ENCODE measurements around the gene NCOA1.
A peak's percentile ranks its signal among the peaks of the same experiment; 100 is the strongest.
"Not testable (repeated sequence)": the region's sequence is repeated elsewhere in the genome, so short reads cannot be mapped to it uniquely, and the experiment has no call there.

The NCOA1 gene

DNA sequence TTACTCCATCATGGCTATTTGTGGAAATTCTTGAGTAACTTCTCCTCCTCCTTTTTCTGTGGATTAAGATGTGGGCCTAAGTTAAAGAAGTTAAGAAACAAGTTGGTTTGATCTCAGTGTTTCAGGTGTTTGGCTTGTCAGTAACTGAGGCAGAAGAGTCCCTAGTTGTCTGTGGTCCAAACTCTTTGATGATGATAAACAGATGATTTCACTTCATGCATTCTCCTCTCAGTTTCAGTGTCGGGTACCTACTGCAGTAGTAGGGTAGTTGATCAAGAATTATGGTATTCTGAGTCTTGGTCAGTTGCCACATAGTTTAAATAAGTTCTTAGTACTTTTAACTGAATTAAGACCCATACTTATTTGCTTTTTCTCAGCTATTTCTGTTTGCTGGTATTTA is 85.6 kb downstream of the NCOA1 start:
- no peak for DNase-seq

DNA sequence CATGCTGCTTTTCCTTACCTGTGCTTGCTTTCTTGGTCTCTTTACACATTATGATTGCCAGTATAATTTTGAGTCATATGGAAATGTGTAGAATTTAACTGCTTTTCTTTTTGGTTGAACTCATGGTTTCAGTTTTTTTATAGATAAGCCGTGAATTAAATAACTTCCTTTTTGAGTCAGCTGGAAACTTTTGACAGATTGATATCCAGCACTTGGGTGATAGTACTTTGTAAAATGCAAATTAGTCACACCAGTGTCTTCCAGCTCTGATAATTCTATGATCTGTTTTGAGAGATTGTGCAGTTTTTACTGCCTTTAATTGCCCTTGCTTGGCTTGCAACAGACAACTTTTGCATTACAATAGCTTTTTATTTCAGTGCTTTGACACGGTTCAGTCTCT is 86.4 kb downstream of the NCOA1 start:
- peak; percentile 33 to 67 for DNase-seq
- no peak for TF ChIP-seq POLR2A (IDR thresholded peaks at IDR 0.05; ENCODE audit: low read length)
- no peak for TF ChIP-seq GATA1 (IDR thresholded peaks at IDR 0.05; ENCODE audit: low read depth, low read length)

More for the DNA sequence above, 85.6 kb downstream of the NCOA1 start:
- TF ChIP-seq POLR2A (IDR thresholded peaks at IDR 0.05; ENCODE audit: low read length) (no peak), GATA1 (IDR thresholded peaks at IDR 0.05; ENCODE audit: low read depth, low read length) (no peak)

DNA sequence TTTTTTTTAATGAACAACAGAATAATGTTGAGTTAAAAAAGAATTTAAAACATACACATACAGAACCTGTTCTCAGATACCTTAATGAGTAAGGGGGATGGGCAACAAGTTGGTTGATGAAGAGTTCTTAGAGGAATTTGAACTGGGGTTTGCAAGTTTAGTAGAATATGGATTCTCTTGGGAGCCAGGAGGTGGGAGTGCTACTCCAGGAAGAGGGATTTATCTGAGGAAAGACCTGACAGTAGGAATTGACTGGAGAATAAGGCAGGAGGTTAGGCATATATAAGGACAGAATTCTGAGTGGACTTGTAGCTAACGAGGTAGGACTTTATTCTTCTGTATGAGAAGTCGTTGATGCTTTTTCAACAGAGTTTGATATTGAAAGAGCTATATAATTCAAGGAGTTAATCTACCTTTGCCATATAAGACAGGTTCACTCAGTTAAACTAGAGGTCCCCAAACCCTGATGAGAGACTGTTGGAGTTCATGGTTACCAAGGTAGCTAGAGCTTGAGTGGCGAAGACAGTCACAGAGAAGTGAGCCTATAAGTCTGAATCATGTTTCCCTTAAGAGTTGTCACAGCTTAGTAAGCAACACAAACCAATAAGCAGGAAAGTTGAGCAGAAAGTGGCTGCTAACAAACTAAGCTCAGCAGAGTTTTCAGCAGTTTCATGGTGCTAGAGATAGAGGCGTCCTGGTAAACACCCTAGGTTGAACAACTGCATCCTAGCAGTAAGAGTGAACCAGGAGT is 88.2 kb downstream of the NCOA1 start:
- TF ChIP-seq GATA1 (IDR thresholded peaks at IDR 0.05; ENCODE audit: low read depth, low read length) = no peak
- no peak for TF ChIP-seq POLR2A (IDR thresholded peaks at IDR 0.05; ENCODE audit: low read length)
- peak in 1 of 2 experiments; percentile 10 for DNase-seq

DNA sequence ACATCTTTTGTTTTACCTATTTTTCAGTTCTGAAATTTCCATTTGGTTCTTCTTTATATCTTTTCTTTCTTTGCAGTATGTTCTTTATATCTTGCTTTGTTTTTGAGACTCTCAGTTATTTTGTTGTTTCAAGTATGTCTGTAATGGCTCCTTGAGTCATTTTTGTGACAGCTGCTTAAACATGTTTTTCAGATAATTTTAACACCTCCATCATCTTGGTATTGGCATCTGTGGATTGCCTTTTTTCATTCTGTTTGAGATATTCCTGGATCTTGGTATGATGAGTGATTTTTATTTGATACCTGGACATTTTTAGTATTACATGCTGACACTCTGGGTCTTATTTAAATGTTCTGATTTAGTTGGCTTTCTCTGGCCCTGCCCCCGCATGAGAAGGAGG is 89.5 kb downstream of the NCOA1 start:
- TF ChIP-seq POLR2A (IDR thresholded peaks at IDR 0.05; ENCODE audit: low read length) (no peak), GATA1 (IDR thresholded peaks at IDR 0.05; ENCODE audit: low read depth, low read length) (no peak)
- DNase-seq = no peak

DNA sequence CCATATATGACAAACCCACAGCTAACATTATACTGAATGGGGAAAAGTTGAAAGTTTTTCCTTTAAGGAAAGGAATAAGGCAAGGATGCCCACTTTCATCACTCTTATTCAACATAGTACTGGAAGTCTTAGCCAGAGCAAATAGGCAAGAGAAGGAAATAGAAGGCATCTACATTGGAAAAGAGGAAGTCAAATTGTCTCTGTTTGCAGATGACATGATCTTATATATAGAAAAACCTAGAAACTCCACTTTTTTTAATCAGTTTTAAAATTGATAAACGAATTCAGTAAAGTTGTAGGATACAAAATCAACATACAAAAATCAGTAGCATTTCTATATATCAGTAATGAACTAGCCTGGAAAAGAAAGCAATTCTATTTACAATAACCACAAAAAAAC is 90.9 kb downstream of the NCOA1 start:
- not testable (repeated sequence) for DNase-seq

DNA sequence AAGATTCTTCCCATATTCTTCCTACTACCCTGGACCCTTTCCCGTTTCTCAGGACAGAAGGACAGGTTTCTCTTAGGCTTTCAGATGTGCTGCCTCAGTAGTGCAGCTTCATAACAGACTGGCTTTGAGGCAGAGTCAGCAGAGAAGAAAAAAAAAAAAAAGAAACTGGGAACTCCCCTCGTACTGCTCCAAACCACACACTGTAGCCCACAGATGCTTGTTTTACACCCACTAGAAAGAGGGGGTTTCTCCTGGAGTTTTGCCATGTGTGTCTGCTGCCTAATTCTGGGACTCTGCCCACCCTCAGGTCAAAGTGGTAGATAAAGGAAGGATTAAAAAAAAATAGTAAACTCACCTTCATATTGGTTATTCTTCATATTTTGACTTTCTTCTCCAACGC is 95.9 kb downstream of the NCOA1 start:
- no peak for DNase-seq
- TF ChIP-seq POLR2A (IDR thresholded peaks at IDR 0.05; ENCODE audit: low read length) (no peak), GATA1 (IDR thresholded peaks at IDR 0.05; ENCODE audit: low read depth, low read length) (no peak)

DNA sequence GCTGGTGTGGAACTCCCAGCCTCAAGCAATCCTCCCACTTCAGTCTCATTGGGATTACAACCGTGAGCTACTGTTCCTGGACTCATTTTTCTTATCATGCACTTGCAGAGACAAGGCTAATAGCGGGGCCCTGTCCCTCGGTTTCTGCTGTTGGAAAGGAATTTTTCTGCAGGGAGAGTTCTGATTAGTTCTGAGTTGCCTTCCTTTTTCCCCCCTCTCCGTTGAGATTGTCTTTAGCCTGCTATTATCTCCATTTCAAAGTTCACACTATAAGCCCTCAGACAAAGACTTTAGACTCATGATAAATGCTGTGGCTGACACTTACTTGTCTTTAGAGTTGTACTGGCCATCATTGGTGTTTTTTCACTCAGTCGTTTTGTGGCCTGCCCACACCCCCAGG is 97.2 kb downstream of the NCOA1 start:
- TF ChIP-seq GATA1 (IDR thresholded peaks at IDR 0.05; ENCODE audit: low read depth, low read length) (no peak), POLR2A (IDR thresholded peaks at IDR 0.05; ENCODE audit: low read length) (no peak)
- no peak for DNase-seq

DNA sequence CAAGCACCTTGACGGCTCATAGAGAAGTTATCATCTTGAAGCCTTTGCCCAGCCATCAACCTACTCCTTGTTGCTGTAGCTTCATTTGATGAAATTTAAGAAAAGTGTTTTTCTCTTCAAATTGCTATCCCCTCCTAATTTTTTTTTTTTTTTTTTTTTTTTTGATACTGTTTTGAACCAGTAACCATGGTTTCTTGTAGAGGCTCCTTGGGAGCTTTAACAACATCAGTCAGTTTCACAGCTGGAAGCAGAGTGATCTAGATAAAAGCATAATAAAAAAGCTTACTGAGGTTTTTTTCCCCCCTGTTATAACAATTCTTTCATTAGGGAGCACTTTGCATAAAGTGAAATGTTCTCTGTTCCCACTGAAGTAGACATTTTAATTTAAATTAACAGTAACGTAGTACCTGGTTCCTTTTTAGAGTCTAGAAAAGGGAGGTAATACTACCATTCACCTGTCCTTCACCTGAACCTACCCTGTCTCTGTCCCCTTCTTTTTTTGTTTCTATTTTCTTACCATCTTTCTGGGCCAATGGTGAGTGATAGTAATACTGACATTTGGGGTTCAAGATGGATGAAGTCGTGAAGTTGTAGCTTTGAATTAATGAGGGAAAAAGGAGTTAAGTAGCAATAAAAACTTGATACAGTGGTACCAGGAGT is 101.5 kb downstream of the NCOA1 start:
- DNase-seq = no peak
- TF ChIP-seq POLR2A (IDR thresholded peaks at IDR 0.05; ENCODE audit: low read length) = no peak

DNA sequence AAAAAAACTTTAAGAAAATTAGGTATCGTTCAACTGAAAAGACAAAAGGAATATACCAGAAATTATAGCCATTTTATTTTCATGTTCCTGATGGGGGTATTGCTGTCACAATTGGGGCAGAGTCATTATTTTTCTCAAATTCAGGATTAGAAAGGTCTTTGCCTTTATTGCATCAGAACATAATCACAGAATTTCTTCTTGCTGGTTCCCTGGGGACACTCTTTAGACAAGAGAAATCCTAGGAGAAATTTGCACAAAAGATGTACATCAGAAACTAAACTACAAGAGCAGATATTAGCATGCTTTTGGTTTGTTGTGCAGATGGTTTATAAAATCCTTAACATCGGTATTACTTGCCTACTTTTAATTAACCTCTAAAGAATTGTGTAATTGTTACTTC is 103.2 kb downstream of the NCOA1 start:
- no peak for DNase-seq
- TF ChIP-seq GATA1 (IDR thresholded peaks at IDR 0.05; ENCODE audit: low read depth, low read length) (no peak), POLR2A (IDR thresholded peaks at IDR 0.05; ENCODE audit: low read length) (no peak)

DNA sequence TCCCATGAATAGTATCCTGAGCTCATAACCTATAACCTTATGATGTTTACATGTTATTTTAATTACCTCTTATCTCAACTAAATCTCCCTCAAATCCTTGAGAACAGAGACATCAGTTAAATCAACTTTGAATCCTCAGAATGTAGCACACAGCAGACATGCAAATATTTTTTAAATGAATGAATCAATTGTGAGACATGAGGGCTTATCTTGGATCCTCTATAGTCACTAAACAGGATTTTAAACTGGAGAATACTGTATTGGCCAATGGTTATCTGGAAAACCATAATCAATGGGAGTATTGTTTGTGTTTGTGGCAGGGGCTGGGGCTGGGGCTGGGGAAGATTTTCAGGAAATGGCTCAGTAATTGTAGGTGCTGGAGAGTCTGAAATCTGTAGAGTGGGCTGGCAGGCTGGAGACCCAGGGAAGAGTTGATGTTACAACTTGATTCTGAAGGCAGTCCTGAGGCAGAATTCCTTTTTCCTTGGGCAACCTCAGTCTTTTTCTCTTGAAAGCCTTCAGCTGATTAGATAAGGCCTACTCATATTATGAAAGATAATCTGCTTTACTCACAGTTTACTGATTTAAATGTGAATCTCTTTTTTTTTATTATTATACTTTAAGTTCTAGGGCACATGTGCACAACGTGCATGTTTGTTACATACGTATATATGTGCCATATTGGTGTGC is 106.3 kb downstream of the NCOA1 start:
- DNase-seq = no peak
- TF ChIP-seq GATA1 (IDR thresholded peaks at IDR 0.05; ENCODE audit: low read depth, low read length) (no peak), POLR2A (IDR thresholded peaks at IDR 0.05; ENCODE audit: low read length) (no peak)

DNA sequence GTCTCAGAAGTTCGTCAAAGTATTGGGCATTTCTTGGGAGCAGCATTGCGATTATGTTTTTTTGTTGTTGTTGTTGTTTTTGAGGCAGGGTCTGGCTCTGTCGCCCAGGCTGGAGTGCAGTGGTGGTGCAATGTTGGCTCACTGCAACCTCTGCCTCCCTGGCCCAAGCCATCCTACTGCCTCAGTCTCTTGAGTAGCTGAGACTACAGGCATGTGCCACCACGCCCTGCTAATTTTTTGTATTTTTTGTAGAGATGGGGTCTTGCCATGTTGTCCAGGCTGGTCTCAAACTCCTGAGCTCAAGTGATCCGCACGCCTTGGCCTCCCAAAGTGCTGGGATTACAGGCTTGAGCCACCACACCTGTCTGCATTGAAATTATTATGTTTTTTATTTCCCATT is 109.1 kb downstream of the NCOA1 start:
- not testable (repeated sequence) for DNase-seq

DNA sequence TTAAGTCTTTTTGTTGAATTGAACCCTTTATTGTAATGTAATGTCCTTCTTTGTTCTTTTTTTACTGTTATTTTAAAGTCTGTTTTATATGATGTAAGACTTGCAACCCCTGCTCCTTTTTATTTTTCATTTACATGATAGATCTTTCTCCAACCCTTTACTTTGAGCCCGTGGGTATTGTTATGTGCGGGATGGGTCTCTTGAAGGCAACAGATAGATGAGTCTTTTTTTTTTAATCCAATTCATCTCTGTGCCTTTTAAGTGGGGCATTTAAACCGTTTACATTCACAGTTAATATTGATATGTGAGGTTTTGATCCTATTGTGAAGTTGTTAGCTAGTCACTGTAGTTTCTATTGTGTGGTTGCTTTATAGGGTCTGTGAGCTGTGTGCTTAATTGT is 120.6 kb downstream of the NCOA1 start:
- TF ChIP-seq GATA1 (IDR thresholded peaks at IDR 0.05; ENCODE audit: low read depth, low read length) (no peak), POLR2A (IDR thresholded peaks at IDR 0.05; ENCODE audit: low read length) (no peak)

DNA sequence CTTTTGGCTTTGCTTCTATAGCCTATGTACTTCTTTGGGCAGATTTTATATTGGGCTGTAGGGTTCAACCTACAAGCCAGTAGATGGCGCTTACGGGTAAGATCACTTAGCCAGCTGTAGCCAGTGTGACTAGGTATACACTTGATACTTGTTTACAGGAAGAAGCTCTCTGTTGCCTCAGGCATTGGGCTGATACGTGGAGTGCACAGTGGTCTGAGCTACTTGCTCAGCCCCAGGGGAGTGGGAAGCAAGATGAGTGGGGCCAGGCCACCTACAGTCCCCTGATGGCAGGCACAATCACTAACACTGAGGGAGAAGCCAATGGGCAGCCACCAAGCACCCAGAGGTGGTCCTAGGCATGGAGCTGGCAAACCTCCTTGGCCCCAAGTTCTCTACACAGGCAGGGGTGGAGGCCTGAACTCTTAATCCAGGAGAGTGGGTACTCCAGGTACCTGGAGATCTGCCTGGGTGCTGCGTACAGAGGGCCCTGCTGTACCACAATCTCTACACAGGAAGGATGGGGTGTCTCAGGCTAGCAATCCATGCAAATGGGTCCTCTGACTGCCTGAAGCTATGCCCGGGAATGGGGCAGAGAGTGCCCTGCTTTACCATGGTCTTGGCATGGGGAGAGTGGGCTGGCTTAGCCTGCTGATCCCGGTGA is 122.2 kb downstream of the NCOA1 start:
- DNase-seq = peak; percentile 61 to 62
- TF ChIP-seq GATA1 (IDR thresholded peaks at IDR 0.05; ENCODE audit: low read depth, low read length) (no peak), POLR2A (IDR thresholded peaks at IDR 0.05; ENCODE audit: low read length) (no peak)

More for the DNA sequence above, 120.6 kb downstream of the NCOA1 start:
- no peak for DNase-seq

DNA sequence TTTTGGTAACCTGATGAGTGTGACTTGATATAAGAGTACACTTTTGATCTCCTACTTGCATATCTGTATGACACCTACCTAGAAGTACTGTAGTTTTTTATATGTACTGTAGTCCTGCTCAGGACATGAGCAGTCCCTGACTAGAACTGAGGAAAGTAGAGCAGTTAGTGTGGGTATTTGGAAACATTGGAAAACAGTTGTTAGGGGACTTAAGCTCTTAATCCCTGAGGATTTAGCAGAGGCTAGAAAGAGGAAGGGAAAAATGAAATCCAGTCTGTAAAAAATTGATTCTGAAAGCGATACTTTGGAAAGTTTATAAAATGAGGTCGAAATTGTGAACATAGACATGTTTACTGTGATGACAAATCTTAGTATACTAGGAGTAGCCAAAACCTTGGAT is 125.6 kb downstream of the NCOA1 start:
- no peak for DNase-seq
- TF ChIP-seq GATA1 (IDR thresholded peaks at IDR 0.05; ENCODE audit: low read depth, low read length) (no peak), POLR2A (IDR thresholded peaks at IDR 0.05; ENCODE audit: low read length) (no peak)
